AG04449 (cell line): Measurements from ENCODE around the gene ZCRB1.

Source experiments
- CTCF ChIA-PET: fragments of 350-600 bp; formaldehyde crosslinking; extraction: SDS; loops from one replicate; lab custom pipeline; 2021; ENCODE audit warnings: antibody characterized with exemption; lab: Yijun Ruan, JAX
- POLR2A ChIA-PET: fragments of 400-600, 350-600 bp; formaldehyde crosslinking; extraction: SDS; loops from one replicate; lab custom pipeline; 2020; ENCODE audit warnings: antibody characterized with exemption, inconsistent platforms; lab: Yijun Ruan, JAX
- DNase-seq: peaks from one replicate; pipeline ENCODE4 v3.0.0-alpha.2; 2010; ENCODE audit warnings: low read depth, low spot score
- H3K4me3 ChIP-seq: 2 replicates; pipeline ENCODE4 v1.5.1; 2011; ENCODE audit warnings: low read depth, mild to moderate bottlenecking, control low read depth, low read length
- TF ChIP-seq, protein P1 (sequence below): IDR thresholded peaks from one replicate; pipeline ENCODE4 v1.5.1; 2011; ENCODE audit warnings: mild to moderate bottlenecking, moderate library complexity, low read length, control low read depth, inconsistent platforms; ENCODE audit not compliant: insufficient read depth; ENCODE audit errors: missing control alignments

The ZCRB1 gene

DNA sequence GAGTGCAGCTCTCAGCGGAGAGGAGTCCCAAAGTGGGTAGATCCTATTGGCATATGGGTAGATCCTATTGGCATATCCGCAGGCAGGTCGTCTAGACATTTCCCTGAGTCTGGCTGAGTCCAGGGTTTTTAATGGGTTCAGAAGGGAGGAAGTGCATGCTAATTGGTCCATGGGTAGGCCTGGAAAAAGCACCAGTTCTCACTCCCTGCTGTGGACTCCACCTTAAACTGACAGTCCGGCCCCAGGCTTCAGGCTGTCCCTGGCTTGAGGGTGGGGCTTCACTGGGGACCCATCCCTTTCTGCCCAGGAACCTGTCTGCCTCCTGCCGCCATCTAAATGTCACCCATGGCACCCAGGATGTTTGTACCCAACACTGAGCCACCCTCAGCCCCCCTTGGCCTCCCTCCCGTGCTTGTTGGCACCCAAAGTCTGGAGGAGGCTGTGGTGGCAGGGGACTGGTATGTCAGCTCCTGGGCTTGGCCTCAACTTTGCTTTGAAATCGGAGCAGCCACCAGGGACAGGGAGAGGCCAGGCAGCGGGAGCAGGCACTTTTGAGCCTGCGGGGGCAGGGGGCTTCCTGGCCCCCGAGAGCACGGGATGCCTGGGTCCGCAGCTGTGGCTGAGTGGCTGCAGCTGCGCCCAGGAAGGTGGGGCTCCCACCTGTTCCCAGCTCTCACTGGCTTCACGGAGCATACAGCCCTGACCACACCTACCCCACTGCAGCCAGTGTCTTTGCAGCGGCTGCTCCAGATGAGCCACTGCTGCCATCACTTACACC, 58.3 kb downstream of the ZCRB1 start:
- DNase-seq, result no peak
- TF ChIP-seq, protein P1, sequence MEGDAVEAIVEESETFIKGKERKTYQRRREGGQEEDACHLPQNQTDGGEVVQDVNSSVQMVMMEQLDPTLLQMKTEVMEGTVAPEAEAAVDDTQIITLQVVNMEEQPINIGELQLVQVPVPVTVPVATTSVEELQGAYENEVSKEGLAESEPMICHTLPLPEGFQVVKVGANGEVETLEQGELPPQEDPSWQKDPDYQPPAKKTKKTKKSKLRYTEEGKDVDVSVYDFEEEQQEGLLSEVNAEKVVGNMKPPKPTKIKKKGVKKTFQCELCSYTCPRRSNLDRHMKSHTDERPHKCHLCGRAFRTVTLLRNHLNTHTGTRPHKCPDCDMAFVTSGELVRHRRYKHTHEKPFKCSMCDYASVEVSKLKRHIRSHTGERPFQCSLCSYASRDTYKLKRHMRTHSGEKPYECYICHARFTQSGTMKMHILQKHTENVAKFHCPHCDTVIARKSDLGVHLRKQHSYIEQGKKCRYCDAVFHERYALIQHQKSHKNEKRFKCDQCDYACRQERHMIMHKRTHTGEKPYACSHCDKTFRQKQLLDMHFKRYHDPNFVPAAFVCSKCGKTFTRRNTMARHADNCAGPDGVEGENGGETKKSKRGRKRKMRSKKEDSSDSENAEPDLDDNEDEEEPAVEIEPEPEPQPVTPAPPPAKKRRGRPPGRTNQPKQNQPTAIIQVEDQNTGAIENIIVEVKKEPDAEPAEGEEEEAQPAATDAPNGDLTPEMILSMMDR, result no peak
- POLR2A ChIA-PET, result no interaction called here
- CTCF ChIA-PET, result no interaction called here
- H3K4me3 ChIP-seq, result no peak overlapping the region

DNA sequence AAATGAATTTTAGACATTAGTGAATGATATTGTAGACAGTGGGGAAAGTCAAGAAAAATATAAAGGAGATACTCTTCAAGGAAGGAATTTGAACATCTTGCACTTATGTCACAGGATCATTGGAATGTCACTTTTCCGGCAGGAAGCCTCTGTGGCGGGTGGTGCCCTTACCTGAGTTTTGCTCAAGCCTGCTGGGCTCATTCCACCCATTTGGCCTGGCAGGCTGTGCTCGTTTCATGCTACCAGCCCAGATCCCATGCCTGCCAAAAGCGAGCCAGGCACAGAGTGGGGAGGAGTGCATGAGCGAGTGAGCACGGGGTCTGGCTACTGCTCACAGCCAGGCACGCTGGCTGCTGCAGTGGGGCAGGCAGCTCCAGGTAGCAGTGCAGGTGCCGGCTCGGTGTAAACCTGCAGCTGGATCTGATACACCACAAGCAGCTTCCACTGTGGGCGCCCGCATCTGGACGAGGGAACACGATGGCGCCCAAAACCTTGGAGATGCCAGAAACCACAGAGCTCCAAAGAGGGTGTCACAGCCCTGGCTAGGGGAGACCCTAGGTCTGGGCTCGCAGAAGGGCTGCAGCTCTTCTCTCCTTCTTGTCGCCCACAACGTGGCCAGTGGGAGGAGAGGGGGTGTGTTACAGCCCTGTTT, 59.2 kb downstream of the ZCRB1 start:
- ChIA-PET POLR2A (no interaction called here), CTCF (no interaction called here)
- no peak for DNase-seq
- H3K4me3 ChIP-seq, result no peak overlapping the region
- TF ChIP-seq, protein P1, result no peak

DNA sequence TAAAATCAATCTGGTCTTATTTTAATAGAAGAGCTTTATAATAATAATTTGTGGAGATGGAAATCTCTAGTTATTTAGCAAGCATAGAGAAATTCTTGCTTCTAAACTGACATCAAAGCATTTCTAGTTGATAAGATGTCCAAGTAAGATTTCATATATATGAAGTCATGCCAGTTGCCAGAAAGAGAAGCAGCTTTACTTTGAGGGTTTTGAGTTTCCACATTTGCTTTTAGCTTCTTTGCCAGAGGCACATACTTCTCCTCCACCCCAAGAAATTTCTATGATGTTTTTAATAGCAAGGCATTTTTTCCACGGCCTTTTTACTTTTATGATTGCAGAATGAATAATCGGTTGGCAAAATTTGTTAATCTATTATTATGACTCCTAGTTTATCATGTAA, 63.6 kb downstream of the ZCRB1 start:
- no peak overlapping the region for H3K4me3 ChIP-seq
- TF ChIP-seq, protein P1, result no peak
- ChIA-PET POLR2A (no interaction called here), CTCF (no interaction called here)
- DNase-seq, result peak; percentile 10
